HG02938 (cell line): ENCODE data around the gene GLMP.
"Not testable (repeated sequence)": the region's sequence is repeated elsewhere in the genome, so short reads cannot be mapped to it uniquely, and the experiment has no call there.

Experiments used
- ATAC-seq: cut with Tn5 transposase; IDR thresholded peaks from one replicate; pipeline ENCODE4 v1.9.1; 2021; ENCODE audit warnings: mild to moderate bottlenecking, moderate library complexity; ENCODE audit not compliant: unreplicated experiment

The GLMP gene, protein sequence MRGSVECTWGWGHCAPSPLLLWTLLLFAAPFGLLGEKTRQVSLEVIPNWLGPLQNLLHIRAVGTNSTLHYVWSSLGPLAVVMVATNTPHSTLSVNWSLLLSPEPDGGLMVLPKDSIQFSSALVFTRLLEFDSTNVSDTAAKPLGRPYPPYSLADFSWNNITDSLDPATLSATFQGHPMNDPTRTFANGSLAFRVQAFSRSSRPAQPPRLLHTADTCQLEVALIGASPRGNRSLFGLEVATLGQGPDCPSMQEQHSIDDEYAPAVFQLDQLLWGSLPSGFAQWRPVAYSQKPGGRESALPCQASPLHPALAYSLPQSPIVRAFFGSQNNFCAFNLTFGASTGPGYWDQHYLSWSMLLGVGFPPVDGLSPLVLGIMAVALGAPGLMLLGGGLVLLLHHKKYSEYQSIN

DNA sequence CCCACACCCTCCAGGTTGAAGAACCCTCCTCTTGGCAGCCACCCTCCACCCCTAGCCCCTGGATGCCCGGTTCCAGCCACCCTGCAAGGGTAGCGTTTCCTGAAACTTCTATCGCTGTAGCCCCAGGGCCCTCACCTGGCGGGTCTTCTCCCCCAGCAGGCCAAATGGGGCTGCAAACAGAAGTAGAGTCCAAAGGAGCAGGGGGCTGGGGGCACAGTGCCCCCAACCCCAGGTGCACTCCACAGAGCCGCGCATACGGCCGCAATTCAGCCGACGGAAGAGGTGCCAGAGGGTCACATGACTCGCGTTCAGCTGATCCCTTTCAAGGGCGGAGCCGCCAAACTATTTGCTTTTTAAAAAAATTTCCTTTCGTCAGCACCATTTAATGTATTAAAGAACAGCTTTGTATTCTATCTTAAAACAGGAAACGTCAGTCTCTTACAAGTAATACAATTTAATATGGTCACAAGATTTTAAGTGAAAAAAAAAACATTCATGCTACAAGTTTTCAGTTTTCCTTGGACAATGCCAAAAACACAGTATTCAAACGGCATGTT is at the start of gene GLMP:
TSS of gene GLMP (minus strand) at position 289 of the 557 bp plus-strand sequence. CDS start at position 255, 34 bp downstream.
- ATAC-seq: no peak

DNA sequence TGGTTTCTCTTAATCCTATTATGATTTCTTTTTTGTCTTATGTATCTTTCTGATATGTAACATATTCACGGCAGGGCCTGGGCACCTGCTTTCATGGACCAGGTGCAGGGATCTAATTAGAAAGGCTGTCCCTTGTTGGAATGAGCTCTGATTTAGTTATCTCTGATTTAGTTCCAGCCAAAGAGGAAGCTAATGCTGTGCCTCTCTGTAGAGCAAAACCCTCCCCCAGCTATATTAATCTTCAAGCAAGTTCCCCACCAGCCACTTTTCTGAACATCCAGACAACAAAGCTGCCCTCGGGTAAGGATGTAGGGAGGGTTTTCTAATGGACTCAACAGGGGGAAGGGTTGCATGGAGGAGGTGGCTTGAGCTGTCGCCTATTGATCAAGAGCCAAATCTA is 48.9 kb upstream of the GLMP start:
- ATAC-seq: no peak

DNA sequence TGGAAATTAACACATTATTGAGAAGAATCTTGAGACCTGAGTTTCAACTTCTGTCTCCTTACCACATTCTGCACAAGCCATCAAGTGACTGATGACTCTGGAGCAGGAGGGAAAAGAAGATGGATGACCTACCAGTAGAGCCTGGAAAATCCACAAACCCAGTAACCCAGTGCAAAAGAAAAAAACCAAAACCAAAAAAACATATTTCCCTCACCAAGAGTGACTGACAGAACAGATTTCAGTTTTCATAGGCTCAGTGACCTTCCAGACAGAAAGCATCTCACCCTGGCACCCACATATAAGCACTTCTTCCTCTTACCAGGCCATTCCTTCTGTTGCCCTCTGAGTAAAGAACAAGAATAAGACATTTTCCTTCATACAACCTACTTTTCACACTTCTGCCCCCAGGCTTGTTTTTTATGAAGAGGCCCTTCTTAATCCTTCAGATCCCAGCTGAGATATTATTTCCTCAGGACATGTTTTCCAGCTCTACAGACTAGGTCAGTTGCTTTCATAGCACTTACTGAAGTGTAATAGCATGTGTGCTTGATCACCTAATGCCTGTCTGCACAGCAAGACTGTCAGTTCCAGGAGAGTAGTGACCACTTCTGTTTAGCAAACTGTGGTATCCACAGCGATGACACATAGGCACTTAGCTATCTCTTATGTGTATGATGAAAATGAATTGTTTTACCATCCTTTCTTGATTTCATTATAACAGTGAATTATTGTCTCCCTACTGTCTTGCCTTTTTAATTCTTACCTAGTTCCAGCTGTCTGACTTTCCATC is 46.9 kb upstream of the GLMP start:
- no peak for ATAC-seq

DNA sequence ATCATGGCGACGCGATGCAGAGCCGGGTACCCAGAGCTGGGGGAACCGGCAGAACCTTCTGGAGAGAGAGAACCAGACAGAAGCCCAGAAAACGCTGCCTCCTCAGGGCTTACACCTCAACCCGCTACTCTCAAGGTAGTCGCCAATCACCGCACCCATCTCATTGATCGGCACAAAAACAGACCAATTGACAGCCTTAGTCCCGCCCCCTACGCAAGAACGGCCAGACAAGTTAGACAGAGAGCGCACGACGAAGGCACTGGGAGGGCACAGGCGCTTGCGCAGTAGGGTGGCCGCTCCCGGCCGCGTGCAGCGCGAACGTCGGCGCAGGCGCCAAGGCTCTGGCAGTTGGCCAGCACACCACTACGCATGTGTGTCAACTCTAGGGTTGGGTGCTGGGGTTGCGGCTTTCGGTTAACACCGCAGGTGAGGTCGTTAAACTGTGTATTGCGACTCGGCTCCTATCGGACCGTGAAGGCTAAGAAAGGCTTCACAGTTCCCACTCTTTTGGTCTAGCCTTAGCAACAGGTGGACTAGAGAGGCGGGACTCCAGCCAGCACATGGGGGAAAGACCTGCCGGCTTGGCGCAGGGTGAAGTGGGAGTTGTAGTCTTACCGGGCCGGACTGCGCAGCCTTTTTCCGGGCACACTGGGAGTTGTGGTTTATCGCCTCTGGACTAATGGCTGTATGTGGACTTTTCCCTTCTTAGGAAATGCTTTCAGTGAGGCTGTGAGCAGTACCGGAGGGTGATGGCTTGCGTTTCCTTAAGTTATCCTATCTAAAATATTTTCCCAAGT is 42.9 kb upstream of the GLMP start, which contains the start of the genes CCT3 and TSACC:
TSS of gene CCT3 (minus strand) at position 113 of the 797 bp plus-strand sequence. CDS start at position 5, 108 bp downstream.
TSS of gene TSACC (plus strand) at position 347 of the 797 bp plus-strand sequence. CDS start 1,232 bp downstream, outside the sequence.
- peak; percentile 95 for ATAC-seq

DNA sequence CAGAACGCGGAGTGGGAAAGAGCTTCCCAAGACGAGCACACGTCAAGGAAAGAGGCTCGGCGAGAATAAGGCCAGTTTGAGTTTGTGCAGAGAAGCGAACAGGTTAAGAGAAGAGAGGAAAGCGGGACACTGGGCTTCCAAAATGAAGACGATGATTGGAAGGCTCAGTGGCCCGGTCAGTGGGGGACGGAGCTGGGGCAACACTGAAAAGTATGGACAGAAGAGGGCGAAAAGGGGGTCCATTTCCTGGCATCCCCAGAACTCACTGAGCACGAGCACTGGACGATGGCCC is 42.4 kb upstream of the GLMP start:
- no peak for ATAC-seq

DNA sequence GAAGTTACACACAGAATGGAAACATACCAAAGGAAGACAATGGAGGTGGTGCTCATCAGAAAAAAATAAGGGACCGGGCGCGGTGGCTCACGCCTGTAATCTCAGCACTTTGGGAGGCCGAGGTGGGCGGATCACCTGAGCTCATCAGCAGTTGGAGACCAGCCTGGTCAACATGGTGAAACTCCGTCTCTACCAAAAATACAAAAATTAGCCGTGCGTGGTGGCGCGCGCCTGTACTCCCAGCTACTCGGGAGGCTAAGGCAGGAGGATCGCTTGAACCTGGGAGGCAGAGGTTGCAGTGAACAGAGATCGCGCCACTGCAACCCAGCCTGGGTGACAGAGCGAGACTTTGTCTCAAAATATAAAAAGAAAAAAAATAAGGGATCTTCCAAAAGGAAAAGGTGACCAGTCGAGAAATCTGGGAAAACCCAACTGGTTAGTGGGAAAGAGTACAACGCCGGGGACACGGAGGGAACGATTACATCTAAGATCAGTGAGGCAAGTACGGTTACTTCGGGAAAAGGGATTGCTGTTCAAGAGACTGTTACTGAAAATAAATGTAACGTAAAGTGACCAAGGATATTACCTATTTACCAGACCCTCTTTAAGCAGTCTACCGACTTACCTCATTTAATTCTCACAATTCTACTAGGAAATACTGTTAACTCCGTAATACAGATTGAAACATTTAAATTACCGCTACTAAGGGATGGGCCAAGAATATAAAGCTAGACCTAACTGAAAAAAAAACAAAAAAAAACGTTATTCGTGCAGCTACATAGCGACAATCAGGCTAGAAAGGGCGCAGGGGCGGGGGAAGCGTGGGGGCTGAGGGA is 41.8 kb upstream of the GLMP start:
- ATAC-seq: no peak

DNA sequence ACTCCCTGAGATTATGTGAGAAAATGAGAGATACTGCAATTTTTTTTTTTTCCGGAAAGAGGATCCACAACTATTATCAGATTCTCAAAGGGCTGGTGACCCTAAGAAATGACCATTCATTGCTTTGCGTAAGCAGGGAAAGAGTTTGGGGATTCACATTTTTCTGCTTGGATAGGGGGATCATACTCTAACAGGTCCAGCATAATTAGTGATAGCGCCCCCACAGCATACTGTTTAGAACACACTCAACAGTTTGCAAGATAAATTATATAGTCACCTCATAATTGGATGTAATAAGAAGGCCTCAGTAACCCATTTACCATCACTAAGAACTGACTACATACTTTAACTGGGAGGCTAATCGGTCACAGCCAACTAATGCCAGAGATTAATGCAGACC is 40.8 kb upstream of the GLMP start:
- no peak for ATAC-seq

DNA sequence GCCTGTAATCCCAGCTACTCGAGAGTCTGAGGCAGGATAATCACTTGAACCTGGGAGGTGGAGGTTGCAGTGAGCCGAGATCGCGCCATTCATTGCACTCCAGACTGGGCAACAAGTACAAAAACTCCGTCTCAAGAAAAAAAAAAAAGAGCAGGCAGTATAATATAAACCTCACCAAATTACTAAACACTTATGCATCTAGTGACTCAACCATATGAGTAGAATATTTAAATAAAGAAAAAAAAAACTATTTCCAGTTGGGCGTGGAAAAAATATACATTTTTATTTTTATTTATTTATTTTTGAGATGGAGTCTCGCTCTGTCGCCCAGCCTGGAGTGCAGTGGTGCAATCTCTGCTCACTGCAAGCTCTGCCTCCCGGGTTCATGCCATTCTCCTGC is 27.7 kb upstream of the GLMP start:
- ATAC-seq: not testable (repeated sequence)

DNA sequence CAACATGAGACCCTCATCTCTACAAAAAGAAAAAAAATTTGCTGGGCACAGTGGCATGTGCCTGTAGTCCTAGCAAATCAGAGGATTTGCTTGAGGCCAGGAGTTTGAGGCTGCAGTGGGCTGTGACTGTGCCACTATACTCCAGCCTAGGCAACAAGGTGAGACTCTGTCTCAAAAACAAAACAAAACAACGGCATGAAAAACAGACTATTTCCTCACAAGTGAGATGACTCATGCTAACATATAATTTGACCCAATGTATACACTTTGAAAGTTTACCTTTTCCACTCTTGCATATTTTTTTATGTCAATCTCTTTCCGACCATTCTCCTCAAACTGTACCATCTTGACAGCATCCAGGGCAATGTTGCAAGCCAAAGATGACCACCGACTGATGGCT is 25.1 kb upstream of the GLMP start:
- no peak for ATAC-seq

DNA sequence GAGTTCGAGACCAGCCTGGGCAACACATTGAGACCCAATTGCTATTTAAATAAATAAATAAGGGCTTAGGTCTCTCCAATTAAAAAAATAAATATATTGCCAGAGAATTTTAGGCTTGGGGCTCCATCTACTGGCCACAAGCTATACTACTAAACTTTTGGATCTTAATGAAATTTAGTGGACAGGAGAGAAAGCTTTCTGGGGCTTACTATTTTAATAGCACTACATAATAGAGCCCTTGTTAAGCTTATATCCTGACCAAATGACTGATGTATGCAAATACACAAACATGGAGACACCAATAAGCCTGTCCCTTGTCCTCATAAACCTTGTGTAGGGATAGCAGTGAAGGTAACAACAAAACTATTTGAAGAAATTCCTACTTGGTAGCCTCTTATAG is 24.2 kb upstream of the GLMP start:
- no peak for ATAC-seq

DNA sequence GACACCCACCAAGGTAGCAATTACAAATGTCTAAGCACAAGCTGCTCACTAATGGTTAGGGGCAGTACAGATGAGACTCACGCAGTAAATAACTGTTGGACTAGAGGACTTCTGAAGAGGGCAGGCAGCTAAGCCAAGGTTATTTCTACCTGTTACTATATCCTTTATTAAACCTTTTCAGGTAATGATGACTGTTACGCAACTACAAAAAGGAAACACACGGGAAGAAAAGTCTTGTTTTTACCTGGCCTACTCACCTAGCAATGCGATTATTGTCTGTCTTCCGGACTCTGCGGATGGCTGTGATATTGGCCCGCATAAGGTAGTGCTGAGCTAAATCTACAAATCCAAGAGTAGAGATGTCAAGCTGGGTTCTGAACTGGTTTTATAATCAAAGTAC is 21.4 kb upstream of the GLMP start:
- ATAC-seq: no peak

DNA sequence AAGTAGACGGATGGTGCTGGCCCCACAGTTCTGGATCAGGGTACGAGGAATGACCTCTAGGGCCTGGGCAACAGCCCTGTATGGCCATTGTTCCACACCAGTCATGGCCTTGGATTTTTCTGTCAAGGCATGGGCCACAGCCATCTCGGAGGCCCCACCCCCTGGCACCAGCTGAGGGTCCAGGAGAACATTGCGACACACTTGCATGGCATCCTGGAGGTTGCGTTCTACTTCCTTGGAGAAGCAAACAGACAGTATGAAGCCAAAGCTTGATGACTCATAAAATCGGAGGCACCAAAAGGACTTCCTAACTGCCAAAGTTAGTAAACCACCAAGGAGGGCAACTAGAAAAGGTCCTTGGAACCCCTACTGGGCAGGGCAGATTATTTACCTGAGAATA is 15.5 kb upstream of the GLMP start:
- no peak for ATAC-seq

DNA sequence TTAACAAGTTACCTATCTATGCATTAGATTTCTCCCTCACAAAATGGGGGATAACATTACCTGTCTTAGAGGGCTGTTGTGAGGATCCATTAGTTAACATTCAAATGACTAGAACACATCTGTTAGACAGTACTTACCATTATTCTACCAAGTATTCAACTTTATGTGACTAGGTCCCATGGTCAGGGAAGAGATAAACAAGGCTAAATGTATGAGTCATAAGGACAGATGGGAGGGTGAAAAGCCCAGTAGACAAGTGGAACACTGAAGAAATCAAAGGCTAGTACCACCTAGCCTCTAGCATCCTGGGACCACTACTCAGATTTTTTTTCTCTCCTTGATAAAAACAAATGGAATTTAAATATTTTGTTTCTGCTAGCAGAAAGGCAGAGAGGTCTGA is 12.6 kb upstream of the GLMP start:
- ATAC-seq: no peak

DNA sequence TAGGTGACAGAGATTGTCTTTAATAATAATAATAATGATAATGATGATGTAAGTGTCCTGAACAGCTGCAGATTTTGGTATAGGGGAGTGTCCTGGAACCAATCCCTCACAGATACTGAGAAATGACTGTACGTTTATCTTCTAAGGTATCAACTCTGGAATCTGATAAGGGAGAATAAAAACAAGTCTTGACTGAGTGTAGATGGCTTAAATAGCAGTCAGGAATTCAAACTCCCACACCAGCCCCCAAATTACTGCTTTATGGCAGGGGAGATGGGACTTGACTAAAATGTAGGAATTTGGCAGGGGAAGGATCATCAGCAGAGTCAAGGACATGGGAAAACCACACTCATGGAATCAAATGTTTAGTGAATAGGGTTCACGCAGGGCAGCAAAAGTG is 9.7 kb upstream of the GLMP start:
- no peak for ATAC-seq

DNA sequence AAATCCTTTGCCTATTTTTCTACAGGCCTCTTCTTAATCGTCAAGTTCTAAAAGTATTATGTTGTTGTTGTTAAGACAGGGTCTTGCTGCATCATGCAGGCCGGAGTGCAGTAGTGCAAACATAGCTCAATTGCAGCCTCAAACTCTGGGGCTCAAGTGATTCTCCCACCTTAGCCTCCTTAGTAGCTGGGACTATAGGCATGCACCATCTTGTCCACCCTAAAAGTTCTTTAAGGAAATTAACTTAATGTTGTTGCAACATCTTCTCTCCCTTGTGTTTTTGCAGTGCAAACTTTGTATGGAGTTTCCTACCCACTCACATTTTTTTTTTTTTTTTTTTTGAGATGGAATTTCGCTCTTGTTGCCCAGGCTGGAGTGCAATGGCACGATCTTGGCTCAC is 7.8 kb upstream of the GLMP start:
- no peak for ATAC-seq

DNA sequence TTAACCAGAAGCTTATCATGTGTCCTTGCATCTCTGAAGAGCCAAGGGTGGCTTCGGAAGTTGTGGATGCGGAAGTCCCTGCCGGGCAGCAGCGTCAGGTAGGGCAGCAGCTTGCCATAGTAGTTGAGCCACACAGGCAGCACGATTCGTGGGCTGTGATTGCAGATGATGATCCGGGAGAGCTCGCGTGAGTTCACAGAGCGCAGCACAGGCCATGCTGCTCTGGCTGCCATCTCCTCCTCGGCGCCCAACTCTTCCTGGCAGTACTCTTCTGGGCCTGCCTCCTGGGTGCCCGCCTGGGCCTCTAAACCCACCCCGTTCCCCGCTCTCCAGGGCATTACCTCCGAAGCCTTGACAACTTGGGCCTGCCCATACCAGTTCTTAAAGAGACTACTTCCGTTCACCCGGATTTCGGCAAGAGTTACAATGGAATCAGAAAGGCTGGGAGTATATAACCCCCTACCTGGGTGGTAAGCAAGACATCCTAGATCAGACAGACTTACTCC is 3.4 kb upstream of the GLMP start, which contains the start of gene VHLL:
TSS of gene VHLL (minus strand) at position 456 of the 506 bp plus-strand sequence. CDS start at position 338, 118 bp downstream.
- ATAC-seq: no peak

DNA sequence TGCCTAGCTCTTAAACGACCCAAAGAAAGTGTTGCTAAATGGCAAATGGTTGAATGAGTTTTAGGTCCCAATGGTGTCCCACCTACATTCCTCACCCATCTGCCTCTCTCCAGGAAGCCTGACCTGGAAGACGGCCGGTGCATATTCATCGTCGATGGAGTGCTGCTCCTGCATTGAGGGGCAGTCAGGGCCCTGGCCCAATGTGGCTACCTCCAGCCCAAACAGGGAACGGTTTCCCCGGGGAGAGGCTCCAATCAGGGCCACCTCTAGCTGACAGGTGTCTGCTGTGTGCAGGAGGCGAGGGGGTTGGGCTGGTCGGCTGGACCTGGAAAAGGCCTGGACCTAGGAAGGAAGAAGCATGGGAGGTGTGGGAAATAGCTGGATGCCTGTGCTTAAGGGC is 1.6 kb downstream of the GLMP start:
- ATAC-seq: no peak

DNA sequence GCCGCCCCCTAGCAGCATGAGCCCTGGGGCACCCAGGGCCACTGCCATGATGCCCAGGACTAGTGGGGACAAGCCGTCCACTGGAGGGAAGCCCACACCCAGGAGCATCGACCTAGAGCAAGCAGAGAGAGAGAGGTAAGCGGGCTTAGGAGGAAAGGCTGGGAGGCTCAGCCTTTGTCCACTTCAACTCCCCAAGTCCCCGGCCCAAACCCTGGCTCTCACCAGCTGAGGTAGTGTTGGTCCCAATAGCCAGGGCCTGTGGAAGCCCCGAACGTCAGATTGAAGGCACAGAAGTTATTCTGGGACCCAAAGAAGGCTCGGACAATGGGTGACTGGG is 2.4 kb downstream of the GLMP start:
- ATAC-seq: no peak

DNA sequence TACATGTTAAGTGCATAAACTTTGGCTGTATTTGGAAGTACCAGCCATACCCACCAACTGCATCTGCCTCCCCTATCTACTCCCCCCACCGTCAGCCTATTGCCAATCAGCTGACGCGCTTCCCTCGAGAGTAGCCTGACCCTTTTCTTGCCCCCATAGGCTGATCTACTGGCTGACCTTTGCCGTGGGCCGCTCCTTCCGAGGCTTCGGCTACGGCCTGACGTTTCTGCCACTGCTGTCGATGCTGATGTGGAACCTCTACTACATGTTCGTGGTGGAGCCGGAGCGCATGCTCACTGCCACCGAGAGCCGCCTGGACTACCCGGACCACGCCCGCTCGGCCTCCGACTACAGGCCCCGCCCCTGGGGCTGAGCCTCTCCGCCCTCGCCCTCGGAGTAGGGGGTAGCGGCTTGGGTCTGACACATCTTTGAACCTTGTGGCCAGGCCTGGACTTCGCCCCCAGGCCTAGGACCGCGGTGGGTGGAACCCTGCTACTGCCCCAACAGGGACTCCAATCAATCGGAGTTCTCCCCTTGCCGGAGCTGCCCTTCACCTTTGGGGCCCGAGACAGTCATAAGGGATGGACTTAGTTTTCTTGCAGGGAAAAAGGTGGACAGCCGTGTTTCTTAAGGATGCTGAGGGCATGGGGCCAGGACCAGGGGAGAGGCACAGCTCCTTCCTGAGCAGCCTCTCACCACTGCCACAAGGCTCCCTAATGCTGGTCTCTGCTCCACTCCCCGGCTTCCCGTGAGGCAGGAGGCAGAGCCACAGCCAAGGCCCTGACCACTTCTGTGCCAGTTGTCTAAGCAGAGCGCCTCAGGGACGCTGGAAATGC is 4.0 kb downstream of the GLMP start:
- ATAC-seq: no peak
